GM12878 (cell line): Measurements from ENCODE around the gene TNFSF9. TPM values are rescaled to one million over a fixed set of nuclear protein-coding genes. Genes with fewer than 3 reads are reported as not detected.

Experiments used
- EED ChIP-seq: sonication (generic); IDR thresholded peaks from 2 replicates; pipeline ENCODE4 v1.6.1; 2016; ENCODE audit warnings: antibody characterized with exemption, low read depth
- FOXK2 ChIP-seq: fragments of 450-650 bp; IDR thresholded peaks from 2 replicates; pipeline ENCODE4 v1.6.1; 2017; ENCODE audit warnings: mild to moderate bottlenecking, moderate library complexity
- HDAC6 ChIP-seq: fragments of 200-600 bp; sonication (generic); IDR thresholded peaks from one replicate; pipeline ENCODE4 v1.8.0; 2017; ENCODE audit warnings: antibody characterized with exemption; ENCODE audit not compliant: unreplicated experiment
- LARP7 ChIP-seq: fragments of 450-650 bp; IDR thresholded peaks from 2 replicates; pipeline ENCODE4 v1.6.1; 2017; ENCODE audit warnings: mild to moderate bottlenecking
- MTA2 ChIP-seq: fragments of 450-650 bp; IDR thresholded peaks from 2 replicates; pipeline ENCODE4 v1.6.1; 2016; ENCODE audit warnings: low read depth, mild to moderate bottlenecking, moderate library complexity
- MYC ChIP-seq: IDR thresholded peaks from 2 replicates; pipeline ENCODE4 v1.6.1; 2011; ENCODE audit warnings: mild to moderate bottlenecking, low read length, moderate library complexity, inconsistent platforms; ENCODE audit not compliant: insufficient read depth, insufficient replicate concordance, insufficient read length, severe bottlenecking
- NRF1 ChIP-seq: conservative IDR thresholded peaks from 2 replicates; pipeline ENCODE4 v1.6.1; 2011; ENCODE audit warnings: mild to moderate bottlenecking, low read depth, low read length, improper control_type of control experiment
- PBX3 ChIP-seq: IDR thresholded peaks from 2 replicates; pipeline ENCODE4 v1.6.1; 2011; ENCODE audit warnings: mild to moderate bottlenecking, low read depth, low read length, moderate library complexity; ENCODE audit not compliant: insufficient replicate concordance
- RELB ChIP-seq: fragments of 450-650 bp; IDR thresholded peaks from 2 replicates; pipeline ENCODE4 v1.6.1; 2017; ENCODE audit warnings: low read depth, mild to moderate bottlenecking, moderate library complexity
- SP1 ChIP-seq: IDR thresholded peaks from one replicate; pipeline ENCODE4 v1.6.1; 2011; ENCODE audit warnings: low read depth, low read length
- SREBF1 ChIP-seq: IDR thresholded peaks from 2 replicates; pipeline ENCODE4 v1.6.1; 2012; ENCODE audit warnings: mild to moderate bottlenecking, low read length
- SUZ12 ChIP-seq: fragments of 200-600 bp; sonication (generic); IDR thresholded peaks from one replicate; pipeline ENCODE4 v1.6.1; 2018; ENCODE audit warnings: antibody characterized with exemption, mild to moderate bottlenecking; ENCODE audit not compliant: unreplicated experiment
- TCF3 ChIP-seq: IDR thresholded peaks from 2 replicates; pipeline ENCODE4 v1.6.1; 2012; ENCODE audit warnings: low read depth, mild to moderate bottlenecking, low read length, borderline replicate concordance; ENCODE audit not compliant: insufficient read depth
- polyA plus RNA-seq, 11 experiments: library from polyadenylated mRNA; depleted of rRNA in 4 of 11; unstranded in 6 of 11; stranded (reverse) in 5 of 11; fragments of >200 nt; fragmentation: Nextera tagmentation in 4 of 11; fragmentation: Illumina TruSeq in 1 of 11; extraction: Ambion mirVana in 4 of 11; extraction: Trizol in 1 of 11; gene quantifications; 1 replicate in 1 of 11; 2 replicates in 10 of 11; pipeline versions ENCODE4 v1.2.1 to v1.2.3, GENCODE V29; 2011 to 2016; ENCODE audit warnings: inconsistent platforms in 2 of 11, missing spikeins in 2 of 11, low read depth in 1 of 11
- total RNA-seq, 4 experiments: library from RNA; depleted of rRNA in 3 of 4; stranded (reverse); fragments of >200 nt in 3 of 4; fragmentation: Illumina TruSeq in 1 of 4; extraction: Trizol in 1 of 4; gene quantifications; 2 replicates each; pipeline versions ENCODE4 v1.2.1 to v1.2.3, GENCODE V29; 2013 to 2021
- TF ChIP-seq, protein P1 (sequence below): IDR thresholded peaks from 2 replicates; pipeline ENCODE4 v1.6.1; 2012; ENCODE audit warnings: mild to moderate bottlenecking, low read depth, low read length
- TF ChIP-seq, protein P2 (sequence below): fragments of 450-650 bp; formaldehyde crosslinking; IDR thresholded peaks from 2 replicates; pipeline ENCODE4 v1.4.0; 2020; ENCODE audit warnings: mild to moderate bottlenecking, moderate library complexity

Gene TNFSF9
- total and polyA plus RNA-seq, 10 of the 15 experiments (the other 5 are each of a cell fraction or from before 2014, with no cell fraction given) = 6.2 to 75.3 (median 22.1) TPM

DNA sequence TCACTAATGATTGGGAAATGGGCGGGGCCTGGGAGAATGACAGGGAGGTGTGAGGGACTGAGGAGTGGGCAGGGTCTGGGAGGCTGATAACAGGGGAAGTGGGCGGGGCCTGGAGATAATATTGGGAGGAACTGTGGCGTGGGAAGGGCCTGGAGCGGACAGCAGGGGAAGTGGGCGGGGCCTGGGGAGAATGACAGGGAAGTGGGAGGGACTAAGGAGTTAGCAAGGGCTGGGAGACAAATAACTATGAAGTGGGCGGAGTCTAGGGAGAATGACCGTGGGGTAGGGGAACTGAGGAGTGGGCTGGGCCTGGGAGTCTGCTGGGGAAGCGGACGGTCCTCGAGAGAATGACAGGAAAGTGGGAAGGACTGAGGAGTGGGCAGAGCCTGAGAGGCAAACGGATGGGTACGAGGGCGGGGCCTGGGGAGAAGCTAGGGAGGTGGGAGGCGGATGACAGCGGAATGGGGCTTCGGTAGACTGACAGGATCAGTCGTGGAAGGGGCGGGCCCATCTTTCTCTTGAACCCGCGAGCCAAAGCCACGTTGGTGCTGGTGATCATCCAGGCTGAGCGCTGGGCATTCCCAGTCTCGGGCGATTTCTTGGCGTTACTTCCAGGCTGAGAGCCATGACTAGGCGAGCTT, 14.7 kb upstream of the TNFSF9 start (continued):
- TF ChIP-seq RELB (peak; percentile 20), HDAC6 (no peak), PBX3 (peak; percentile 90), TCF3 (no peak), FOXK2 (no peak), EED (peak; percentile 36; the same call in 1 of the 2 replicates), LARP7 (no peak), SP1 (peak; percentile 65), SUZ12 (no peak), MTA2 (no peak), MYC (no peak), SREBF1 (no peak), NRF1 (no peak)
- TF ChIP-seq, protein P1, sequence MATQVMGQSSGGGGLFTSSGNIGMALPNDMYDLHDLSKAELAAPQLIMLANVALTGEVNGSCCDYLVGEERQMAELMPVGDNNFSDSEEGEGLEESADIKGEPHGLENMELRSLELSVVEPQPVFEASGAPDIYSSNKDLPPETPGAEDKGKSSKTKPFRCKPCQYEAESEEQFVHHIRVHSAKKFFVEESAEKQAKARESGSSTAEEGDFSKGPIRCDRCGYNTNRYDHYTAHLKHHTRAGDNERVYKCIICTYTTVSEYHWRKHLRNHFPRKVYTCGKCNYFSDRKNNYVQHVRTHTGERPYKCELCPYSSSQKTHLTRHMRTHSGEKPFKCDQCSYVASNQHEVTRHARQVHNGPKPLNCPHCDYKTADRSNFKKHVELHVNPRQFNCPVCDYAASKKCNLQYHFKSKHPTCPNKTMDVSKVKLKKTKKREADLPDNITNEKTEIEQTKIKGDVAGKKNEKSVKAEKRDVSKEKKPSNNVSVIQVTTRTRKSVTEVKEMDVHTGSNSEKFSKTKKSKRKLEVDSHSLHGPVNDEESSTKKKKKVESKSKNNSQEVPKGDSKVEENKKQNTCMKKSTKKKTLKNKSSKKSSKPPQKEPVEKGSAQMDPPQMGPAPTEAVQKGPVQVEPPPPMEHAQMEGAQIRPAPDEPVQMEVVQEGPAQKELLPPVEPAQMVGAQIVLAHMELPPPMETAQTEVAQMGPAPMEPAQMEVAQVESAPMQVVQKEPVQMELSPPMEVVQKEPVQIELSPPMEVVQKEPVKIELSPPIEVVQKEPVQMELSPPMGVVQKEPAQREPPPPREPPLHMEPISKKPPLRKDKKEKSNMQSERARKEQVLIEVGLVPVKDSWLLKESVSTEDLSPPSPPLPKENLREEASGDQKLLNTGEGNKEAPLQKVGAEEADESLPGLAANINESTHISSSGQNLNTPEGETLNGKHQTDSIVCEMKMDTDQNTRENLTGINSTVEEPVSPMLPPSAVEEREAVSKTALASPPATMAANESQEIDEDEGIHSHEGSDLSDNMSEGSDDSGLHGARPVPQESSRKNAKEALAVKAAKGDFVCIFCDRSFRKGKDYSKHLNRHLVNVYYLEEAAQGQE = no peak
- TF ChIP-seq, protein P2, sequence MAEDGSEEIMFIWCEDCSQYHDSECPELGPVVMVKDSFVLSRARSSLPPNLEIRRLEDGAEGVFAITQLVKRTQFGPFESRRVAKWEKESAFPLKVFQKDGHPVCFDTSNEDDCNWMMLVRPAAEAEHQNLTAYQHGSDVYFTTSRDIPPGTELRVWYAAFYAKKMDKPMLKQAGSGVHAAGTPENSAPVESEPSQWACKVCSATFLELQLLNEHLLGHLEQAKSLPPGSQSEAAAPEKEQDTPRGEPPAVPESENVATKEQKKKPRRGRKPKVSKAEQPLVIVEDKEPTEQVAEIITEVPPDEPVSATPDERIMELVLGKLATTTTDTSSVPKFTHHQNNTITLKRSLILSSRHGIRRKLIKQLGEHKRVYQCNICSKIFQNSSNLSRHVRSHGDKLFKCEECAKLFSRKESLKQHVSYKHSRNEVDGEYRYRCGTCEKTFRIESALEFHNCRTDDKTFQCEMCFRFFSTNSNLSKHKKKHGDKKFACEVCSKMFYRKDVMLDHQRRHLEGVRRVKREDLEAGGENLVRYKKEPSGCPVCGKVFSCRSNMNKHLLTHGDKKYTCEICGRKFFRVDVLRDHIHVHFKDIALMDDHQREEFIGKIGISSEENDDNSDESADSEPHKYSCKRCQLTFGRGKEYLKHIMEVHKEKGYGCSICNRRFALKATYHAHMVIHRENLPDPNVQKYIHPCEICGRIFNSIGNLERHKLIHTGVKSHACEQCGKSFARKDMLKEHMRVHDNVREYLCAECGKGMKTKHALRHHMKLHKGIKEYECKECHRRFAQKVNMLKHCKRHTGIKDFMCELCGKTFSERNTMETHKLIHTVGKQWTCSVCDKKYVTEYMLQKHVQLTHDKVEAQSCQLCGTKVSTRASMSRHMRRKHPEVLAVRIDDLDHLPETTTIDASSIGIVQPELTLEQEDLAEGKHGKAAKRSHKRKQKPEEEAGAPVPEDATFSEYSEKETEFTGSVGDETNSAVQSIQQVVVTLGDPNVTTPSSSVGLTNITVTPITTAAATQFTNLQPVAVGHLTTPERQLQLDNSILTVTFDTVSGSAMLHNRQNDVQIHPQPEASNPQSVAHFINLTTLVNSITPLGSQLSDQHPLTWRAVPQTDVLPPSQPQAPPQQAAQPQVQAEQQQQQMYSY (CRISPR knock-in tag) = no peak
